ENCODE results near the gene CIRBP.

The CIRBP gene

DNA sequence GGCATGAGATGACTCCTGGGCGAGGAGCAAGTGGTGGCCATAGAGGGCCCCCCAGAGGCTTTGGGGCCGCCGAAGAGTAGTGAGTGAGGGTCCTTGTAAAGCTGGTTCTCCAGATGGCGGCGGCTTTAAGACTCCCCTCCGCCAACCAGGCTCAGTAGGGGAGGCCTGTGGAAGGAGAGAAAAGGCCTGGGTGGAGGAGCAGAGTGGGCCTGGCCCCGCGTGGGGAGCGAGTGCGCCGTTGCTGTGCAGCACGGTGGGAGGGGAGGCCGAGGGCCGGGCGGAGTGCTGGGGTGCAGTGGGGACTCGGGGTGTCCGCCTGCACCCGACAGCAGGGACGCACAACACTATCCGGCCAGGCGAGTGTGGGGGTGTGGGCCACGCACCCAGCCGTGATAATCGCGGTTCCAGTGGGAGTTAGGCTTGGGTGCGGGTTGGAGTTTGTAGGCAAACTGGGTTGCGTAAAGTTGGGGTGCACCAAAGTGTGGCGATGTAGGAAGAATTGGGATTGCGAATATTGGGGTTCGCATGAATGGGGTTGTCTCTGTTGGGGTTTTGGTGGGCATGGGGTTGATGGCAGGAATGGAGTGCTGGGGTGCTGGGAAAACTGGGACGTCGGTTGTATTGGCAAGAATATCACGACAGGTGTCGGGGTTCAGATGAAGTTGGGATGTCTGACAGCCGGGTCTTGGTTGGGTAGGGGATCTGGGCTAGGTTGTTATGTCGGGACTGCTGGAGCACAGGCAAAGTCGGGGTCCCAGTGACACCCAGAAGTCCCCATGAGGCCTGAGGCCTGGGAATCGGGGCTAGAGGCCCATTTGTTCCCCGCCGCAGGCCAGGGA, 687 bp upstream of the CIRBP start:
- no peak for DNase-seq (ENCODE audit: low read depth)
- no peak overlapping the region for H3K4me3 ChIP-seq (ENCODE audit: low read depth, low read length)
- TF ChIP-seq, protein P1, sequence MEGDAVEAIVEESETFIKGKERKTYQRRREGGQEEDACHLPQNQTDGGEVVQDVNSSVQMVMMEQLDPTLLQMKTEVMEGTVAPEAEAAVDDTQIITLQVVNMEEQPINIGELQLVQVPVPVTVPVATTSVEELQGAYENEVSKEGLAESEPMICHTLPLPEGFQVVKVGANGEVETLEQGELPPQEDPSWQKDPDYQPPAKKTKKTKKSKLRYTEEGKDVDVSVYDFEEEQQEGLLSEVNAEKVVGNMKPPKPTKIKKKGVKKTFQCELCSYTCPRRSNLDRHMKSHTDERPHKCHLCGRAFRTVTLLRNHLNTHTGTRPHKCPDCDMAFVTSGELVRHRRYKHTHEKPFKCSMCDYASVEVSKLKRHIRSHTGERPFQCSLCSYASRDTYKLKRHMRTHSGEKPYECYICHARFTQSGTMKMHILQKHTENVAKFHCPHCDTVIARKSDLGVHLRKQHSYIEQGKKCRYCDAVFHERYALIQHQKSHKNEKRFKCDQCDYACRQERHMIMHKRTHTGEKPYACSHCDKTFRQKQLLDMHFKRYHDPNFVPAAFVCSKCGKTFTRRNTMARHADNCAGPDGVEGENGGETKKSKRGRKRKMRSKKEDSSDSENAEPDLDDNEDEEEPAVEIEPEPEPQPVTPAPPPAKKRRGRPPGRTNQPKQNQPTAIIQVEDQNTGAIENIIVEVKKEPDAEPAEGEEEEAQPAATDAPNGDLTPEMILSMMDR (IDR thresholded peaks at IDR 0.05; ENCODE audit: low read depth, low read length, missing control alignments) = no peak

DNA sequence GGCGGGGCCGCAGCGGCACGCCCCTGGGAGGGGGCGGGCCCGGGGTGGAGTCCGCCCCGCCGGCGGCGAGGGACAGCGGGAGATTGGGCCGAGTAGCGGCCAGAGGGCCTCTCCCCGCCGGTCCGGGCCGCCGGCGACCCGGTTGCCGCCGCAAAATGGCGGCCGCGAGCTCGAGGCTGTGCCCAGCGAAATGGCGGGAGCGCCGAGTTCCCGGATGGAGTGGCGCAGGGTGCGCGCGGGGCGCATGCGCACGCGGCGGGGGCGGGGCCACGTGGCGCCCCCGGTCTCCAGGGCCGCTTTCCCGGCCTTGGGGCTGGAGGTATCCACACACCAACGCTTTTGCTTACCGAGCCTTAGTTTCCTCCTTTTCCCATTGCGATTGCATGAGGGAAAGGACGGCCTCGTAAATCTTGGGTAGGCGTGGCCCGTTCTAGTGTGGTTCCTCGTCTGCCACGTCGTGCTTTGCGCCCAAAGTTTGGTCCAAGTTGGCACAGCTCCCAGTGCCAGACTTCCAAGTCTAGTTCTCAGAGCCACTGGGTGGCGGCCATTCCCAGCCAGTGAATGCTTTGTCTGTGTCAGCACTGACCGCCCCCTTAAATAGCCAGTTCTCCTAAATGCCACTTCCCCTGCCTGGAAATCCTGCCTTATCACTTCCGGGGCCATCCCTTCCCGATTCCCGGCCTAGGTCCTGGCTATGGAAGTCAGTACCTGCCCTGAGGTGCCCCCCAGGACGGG, 513 bp downstream of the CIRBP start:
- TF ChIP-seq, protein P1 (IDR thresholded peaks at IDR 0.05; ENCODE audit: low read depth, low read length, missing control alignments) = no peak
- peak overlapping the region; percentile 93 for H3K4me3 ChIP-seq (ENCODE audit: low read depth, low read length)
- DNase-seq (ENCODE audit: low read depth) = no peak

DNA sequence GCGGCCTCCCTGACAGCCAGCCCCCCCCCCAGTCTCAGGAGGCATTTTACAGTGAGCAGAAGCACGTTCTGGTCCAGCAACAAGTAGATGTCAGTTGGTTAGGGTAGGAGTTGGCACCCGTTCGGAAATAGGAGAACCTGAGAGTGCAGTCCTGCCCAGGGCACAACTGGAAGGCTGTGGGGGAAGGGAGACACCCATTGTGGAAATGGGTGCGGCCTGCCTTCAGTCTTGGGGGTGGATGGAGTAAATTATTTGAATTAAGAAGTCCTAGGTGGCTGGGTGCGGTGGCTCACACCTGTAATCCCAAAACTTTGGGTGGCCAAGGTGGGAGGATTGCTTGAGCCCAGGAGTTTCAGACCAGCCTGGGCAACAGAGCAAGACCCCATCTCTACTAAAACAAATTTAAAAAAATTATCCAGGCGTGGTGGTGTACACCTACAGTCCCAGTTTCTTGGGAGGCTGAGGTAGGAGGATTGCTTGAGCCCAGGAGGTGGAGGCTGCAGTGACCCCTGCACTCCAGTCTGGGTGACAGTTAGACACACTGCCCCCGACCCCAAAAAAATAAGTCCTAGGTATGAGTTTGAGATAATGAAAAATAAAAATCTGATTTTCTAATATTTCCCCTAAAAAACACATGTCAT, 1.2 kb downstream of the CIRBP start:
- no peak for DNase-seq (ENCODE audit: low read depth)
- H3K4me3 ChIP-seq (ENCODE audit: low read depth, low read length) = peak overlapping the region; percentile 93
- TF ChIP-seq, protein P1 (IDR thresholded peaks at IDR 0.05; ENCODE audit: low read depth, low read length, missing control alignments) = no peak

DNA sequence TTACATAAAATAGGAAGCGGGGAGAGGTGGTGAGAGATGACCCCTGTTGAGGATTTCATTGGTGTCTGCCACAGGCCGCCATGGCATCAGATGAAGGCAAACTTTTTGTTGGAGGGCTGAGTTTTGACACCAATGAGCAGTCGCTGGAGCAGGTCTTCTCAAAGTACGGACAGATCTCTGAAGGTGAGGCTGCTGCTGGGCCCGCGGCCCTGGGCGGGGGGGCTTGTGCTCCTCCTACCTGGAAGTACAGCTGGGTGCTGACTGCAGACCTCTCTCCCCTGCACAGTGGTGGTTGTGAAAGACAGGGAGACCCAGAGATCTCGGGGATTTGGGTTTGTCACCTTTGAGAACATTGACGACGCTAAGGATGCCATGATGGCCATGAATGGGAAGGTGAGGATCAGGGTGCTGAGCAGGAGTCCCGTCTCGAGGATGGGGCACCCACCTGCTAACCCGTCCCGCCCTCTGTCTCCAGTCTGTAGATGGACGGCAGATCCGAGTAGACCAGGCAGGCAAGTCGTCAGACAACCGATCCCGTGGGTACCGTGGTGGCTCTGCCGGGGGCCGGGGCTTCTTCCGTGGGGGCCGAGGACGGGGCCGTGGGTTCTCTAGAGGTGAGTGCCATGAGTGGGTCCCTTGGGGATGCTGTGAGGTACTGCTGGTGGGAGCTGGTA, 1.9 kb downstream of the CIRBP start:
- DNase-seq (ENCODE audit: low read depth) = no peak
- TF ChIP-seq, protein P1 (IDR thresholded peaks at IDR 0.05; ENCODE audit: low read depth, low read length, missing control alignments) = no peak
- peak overlapping the region; percentile 93 for H3K4me3 ChIP-seq (ENCODE audit: low read depth, low read length)

DNA sequence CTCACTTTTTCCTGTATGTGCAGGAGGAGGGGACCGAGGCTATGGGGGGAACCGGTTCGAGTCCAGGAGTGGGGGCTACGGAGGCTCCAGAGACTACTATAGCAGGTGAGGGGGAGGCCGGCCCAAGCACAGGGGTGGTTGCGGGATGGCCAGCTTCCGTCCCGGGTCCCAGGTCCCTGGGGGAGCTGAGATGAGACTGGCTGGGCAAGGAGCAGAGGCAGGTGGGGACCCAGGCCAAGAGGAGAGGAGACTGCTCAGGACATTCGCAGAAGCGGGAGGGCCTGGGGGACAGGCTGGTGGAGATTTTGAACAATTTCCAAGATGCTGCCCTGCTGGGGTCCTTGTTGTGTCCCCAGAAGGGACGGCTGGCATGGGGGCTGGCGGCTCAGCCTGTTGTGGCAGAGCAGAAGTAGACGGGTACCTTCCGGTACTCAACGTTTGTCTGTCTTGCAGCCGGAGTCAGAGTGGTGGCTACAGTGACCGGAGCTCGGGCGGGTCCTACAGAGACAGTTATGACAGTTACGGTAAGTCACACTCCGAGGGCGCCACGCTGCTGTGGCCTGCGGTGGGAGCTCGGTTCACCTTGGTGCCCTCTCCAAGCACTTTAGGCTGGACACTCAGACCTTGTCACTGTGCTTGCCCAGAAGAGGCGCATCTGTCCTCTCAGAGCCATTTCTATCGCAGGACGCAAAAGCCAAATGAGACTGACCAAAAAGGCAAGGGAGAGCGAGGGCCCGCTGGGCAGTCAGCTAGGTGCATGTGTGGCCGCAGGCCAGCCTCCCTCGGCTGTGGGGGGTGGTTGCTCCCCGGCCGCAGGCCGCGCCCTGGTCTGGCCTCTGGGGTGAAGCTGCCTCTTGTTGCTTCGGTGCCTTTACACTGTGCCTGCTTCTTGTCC, 2.6 kb downstream of the CIRBP start:
- no peak for DNase-seq (ENCODE audit: low read depth)
- no peak overlapping the region; the same call in 1 of the 2 replicates for H3K4me3 ChIP-seq (ENCODE audit: low read depth, low read length)

More for the DNA sequence above, 2.6 kb downstream of the CIRBP start:
- TF ChIP-seq, protein P1 (IDR thresholded peaks at IDR 0.05; ENCODE audit: low read depth, low read length, missing control alignments) = no peak

Measured in GM12864 (cell line).